Measurements from ENCODE around the gene ZNF280B. TPM values are rescaled to one million over a fixed set of nuclear protein-coding genes. Genes with fewer than 3 reads are reported as not detected.

ZNF280B gene
- total RNA-seq, 3 donors from 2014 or later (not counting 1 experiment from before 2014, with no cell fraction given) = 0.99 to 1.8 (median 1.6) TPM

GRCh38 chr22:22526125-22526912, 17.8 kb upstream of the ZNF280B start:
- intact Hi-C loops (cut with micrococcal nuclease) = no loop called here
- H3K36me3 ChIP-seq (ENCODE audit: control insufficient read depth, insufficient read depth, low read length) = no peaks in the 10 kb centered on the region
- no peaks in the 10 kb centered on the region for H3K9me3 Mint-ChIP-seq
- TF ChIP-seq CTCF (IDR thresholded peaks at IDR 0.05) = no peak
- no peaks in the 10 kb centered on the region for H3K27me3 ChIP-seq (ENCODE audit: control insufficient read depth, insufficient read depth, low read length)
- H3K4me3 Mint-ChIP-seq = no peak overlapping the region
- no peak for ATAC-seq
- H3K4me3 ChIP-seq (ENCODE audit: low read length) = no peak overlapping the region
- 89% methylated on average over 4 of the region's 4 CpGs for WGBS (ENCODE audit: insufficient coverage)
- no peaks in the 10 kb centered on the region for H3K4me1 ChIP-seq (ENCODE audit: control insufficient read depth, insufficient read depth, low read length)
- no peak overlapping the region for H3K27ac ChIP-seq (ENCODE audit: low read length)
- H3K9me3 ChIP-seq (ENCODE audit: control insufficient read depth, insufficient read depth, low read length) = no peaks in the 10 kb centered on the region
- no peak for DNase-seq
- no peak overlapping the region for H3K27ac Mint-ChIP-seq
- H3K36me3 Mint-ChIP-seq = no peaks in the 10 kb centered on the region
- H3K4me1 Mint-ChIP-seq = no peaks in the 10 kb centered on the region
- peaks cover 0 to 12% of the 10 kb centered on the region in 2 donors for H3K27me3 Mint-ChIP-seq (ENCODE audit: low read depth in 2 of 2)

- TF ChIP-seq CTCF (IDR thresholded peaks at IDR 0.05) = no peak
- WGBS (ENCODE audit: insufficient coverage) = 89% methylated on average over 6 of the region's 6 CpGs
- H3K27ac Mint-ChIP-seq = no peak overlapping the region
- DNase-seq (no peak), ATAC-seq (no peak)
- no peaks in the 10 kb centered on the region for H3K4me1 Mint-ChIP-seq
- H3K9me3 ChIP-seq (ENCODE audit: control insufficient read depth, insufficient read depth, low read length) = no peaks in the 10 kb centered on the region
- H3K9me3 Mint-ChIP-seq = no peaks in the 10 kb centered on the region
- no peaks in the 10 kb centered on the region for H3K36me3 Mint-ChIP-seq
- no peaks in the 10 kb centered on the region for H3K27me3 ChIP-seq (ENCODE audit: control insufficient read depth, insufficient read depth, low read length)
- no peak overlapping the region for H3K27ac ChIP-seq (ENCODE audit: low read length)
- intact Hi-C loops (cut with micrococcal nuclease) = no loop called here
- peaks cover 0 to 12% of the 10 kb centered on the region in 2 donors for H3K27me3 Mint-ChIP-seq (ENCODE audit: low read depth in 2 of 2)
- no peaks in the 10 kb centered on the region for H3K36me3 ChIP-seq (ENCODE audit: control insufficient read depth, insufficient read depth, low read length)
- H3K4me1 ChIP-seq (ENCODE audit: control insufficient read depth, insufficient read depth, low read length) = no peaks in the 10 kb centered on the region
- no peak overlapping the region for H3K4me3 Mint-ChIP-seq
- H3K4me3 ChIP-seq (ENCODE audit: low read length) = no peak overlapping the region
Measured at GRCh38 chr22:22523494-22523893, 15.0 kb upstream of the ZNF280B start.

GRCh38 chr22:22521631-22522030, 13.1 kb upstream of the ZNF280B start:
- H3K27ac ChIP-seq (ENCODE audit: low read length) = no peak overlapping the region
- intact Hi-C loops (cut with micrococcal nuclease) = no loop called here
- H3K36me3 ChIP-seq (ENCODE audit: control insufficient read depth, insufficient read depth, low read length) = no peaks in the 10 kb centered on the region
- H3K27me3 ChIP-seq (ENCODE audit: control insufficient read depth, insufficient read depth, low read length) = no peaks in the 10 kb centered on the region
- ATAC-seq = no peak
- no peaks in the 10 kb centered on the region for H3K9me3 ChIP-seq (ENCODE audit: control insufficient read depth, insufficient read depth, low read length)
- Mint-ChIP-seq H3K36me3 (no peaks in the 10 kb centered on the region), H3K4me1 (no peaks in the 10 kb centered on the region), H3K9me3 (no peaks in the 10 kb centered on the region), H3K27me3 (ENCODE audit: low read depth in 2 of 2) (peaks cover 5 to 15% of the 10 kb centered on the region in 2 donors), H3K4me3 (no peak overlapping the region), H3K27ac (no peak overlapping the region)
- no peak for TF ChIP-seq CTCF (IDR thresholded peaks at IDR 0.05)
- no peak for DNase-seq
- no peaks in the 10 kb centered on the region for H3K4me1 ChIP-seq (ENCODE audit: control insufficient read depth, insufficient read depth, low read length)
- WGBS (ENCODE audit: insufficient coverage) = 83% methylated on average over 8 of the region's 8 CpGs
- H3K4me3 ChIP-seq (ENCODE audit: low read length) = no peak overlapping the region

Data from natural killer cell (primary cell).